T follicular helper cell (primary cell): Measurements from ENCODE around the gene CACNG1.
"Not testable (repeated sequence)": the region's sequence is repeated elsewhere in the genome, so short reads cannot be mapped to it uniquely, and the experiment has no call there.

Source experiments
- DNase-seq: peaks from one replicate; pipeline ENCODE4 v3.0.0-alpha.2; 2020; ENCODE audit warnings: low read depth

Gene CACNG1

DNA sequence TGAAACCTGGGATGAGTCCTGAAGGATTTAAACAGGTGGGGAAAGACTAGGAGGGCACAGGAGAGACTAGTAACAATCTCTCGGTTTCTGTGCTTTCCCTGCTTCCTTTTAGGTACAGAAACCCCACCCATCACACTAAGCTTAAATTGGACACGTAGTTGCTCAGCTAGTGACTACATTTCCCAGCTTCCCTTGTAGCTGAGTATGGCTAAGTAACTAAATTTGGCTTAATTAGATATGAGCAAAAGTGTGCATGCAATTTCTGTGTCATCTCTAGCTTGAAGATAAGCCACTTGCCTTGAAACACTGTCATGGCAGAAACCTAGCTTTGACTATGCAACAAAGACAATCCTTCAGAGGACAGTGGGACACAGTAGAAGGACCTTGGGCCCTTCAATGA, 36.5 kb downstream of the CACNG1 start:
- DNase-seq: no peak

DNA sequence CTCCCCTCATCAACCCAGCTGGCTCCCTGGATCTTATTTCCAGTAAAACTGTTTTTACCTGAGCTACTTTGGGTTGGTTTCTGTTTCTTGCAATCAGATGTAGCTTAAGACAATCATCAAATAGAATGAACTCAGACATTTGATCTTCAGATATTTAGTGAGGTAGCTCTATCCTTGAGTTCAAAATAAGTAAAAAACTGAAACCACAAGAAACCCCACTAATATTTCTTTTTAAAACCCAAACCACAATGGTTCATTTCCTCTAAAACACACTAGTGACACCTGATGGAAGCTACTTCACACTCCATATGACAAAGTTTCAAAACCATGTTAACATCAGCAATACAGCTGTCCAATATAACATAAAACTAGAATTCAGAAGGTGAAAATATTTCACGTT, 37.8 kb downstream of the CACNG1 start:
- DNase-seq: no peak

DNA sequence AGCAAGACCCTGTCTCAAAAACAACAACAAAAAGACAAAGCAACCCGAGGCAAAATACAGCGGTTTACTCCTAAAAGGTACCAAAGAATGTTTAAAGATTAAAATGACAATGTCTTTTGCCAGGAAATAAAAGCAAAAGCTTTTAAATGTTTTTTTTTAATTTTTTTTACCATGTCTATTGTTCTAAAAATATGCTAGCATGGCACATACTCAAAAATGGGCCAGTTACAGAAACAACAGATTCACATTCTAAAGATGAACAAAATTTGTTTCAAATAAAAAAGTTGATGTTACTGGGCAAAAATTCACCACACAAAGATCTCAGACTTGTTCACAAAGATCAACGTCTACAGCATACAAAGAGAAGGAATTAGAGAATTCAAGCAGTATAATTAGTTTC, 41.1 kb downstream of the CACNG1 start:
- no peak for DNase-seq

DNA sequence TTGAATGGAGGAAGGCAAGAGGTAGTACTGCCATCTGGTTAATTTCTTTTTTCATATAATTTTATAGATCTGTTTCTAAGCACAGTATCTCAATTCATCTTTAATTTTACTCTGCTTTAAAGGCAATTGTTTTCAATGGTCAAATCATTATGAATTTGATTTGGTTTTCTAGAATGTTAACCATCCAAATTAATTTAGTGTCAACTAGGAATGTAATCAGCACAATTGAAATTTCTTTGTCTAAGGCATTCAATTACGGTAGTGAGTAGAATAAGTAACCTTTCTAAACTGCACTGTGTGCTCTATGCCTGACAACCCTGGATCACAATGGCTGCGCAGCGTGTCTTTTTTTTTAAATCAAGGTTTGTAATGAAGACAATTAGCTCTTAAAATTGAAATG, 44.3 kb downstream of the CACNG1 start:
- no peak for DNase-seq

DNA sequence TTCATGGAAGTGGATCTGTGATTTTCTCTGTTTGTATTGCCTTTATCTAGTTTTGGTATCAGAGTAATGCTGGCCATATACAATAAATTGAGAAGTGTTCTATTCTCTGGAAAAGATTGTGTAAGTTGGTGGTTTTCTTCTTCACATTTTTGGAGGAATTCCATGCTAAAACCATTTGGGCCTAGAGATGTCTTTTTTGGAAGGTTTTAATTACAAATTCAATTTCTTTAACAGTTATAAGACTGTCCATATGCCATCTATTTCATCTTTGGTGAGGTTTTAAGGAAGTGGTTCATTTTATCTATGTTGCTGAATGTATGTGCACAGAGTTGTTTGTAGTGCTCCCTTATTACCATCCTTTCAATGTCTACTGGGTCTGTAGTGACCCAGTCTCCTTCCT, 46.0 kb downstream of the CACNG1 start:
- DNase-seq: no peak

DNA sequence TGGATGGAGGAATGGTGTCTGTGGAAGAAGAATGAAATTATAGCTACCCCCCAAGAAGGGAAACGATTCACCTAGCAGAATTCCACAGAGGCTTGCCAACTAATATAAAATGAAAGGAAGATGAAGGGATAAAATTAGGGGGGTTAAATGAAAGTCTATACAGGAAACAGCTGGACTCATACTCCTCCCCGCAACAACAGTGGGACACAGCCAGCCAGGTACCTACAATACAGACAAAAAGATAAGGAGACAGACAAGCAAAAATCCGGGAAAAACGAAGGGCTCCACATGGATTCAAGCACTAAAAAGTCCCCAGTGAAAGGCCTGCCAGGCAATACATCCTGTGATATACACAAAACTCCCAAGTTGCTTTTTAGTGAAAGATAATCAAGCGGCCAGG, 47.9 kb downstream of the CACNG1 start:
- DNase-seq: no peak

DNA sequence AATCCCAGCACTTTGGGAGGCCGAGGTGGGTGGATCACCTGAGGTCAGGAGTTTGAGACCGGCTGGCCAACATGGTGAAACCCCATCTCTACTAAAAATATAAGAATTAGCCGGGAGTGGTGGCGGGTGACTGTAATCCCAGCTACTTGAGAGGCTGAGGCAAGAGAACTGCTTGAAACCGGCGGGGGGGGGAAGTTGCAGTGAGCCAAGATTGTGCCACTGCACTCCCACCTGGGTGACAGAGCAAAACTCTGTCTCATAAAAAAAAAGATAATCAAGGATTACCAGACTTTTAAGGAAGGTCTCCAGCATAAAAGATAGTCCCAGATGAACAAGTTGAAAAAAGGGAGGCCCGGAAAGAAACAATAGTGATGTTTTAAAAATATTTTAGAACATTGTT, 48.4 kb downstream of the CACNG1 start:
- DNase-seq: not testable (repeated sequence)

DNA sequence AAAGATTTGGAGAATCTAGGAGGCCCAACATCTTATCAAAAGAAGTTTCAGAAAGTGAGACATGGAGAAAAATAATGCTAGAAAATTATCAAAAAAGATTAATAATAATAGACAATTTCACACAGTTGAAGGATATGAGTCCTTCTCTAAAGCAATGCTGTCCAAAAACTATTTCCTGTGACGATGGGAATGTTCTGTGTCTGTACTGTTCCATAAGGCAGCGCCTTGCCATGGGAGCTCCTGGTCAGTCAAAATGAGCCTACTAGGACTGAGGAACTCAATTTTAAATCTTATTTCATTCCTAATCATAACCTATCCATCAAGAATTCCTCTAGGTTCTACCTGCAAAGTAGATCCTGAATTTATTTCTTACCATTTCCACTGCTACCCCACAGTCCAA, 49.0 kb downstream of the CACNG1 start:
- no peak for DNase-seq

DNA sequence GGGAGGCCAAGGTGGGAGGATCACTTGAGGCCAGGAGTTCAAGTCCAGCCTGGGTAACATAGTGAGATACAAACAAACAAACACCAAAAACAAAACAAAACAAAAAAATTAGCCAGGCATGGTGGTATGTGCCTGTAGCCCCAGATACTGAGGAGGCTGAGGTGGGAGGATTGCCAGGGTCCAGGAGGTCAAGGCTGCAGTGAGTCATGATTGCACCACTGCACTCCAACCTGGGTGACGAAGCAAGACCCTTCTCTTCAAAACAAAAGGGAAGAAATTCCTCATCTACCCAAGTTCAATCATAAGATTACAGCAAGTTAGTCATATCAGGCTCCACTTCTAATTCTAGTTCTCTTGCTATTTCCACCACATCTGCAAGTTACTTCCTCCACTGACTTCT, 50.9 kb downstream of the CACNG1 start:
- DNase-seq: not testable (repeated sequence)

DNA sequence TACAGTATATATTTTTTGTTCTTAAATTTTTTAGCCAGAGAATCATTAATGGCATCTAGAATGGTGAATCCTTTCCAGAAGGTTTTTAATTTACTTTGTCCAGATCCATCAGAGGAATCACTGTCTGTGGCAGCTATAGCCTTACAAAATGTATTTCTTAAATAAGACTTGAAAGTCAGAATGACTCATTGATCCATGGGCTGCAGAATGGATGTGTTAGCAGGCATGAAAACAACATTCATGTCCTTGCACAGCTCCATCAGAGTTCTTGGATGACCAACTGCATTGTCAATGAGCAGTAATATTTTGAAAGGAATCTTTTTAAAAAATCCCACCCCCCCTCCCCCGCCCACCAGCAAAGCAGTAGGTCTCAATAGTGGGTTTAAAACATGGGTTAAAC, 51.4 kb downstream of the CACNG1 start:
- no peak for DNase-seq

DNA sequence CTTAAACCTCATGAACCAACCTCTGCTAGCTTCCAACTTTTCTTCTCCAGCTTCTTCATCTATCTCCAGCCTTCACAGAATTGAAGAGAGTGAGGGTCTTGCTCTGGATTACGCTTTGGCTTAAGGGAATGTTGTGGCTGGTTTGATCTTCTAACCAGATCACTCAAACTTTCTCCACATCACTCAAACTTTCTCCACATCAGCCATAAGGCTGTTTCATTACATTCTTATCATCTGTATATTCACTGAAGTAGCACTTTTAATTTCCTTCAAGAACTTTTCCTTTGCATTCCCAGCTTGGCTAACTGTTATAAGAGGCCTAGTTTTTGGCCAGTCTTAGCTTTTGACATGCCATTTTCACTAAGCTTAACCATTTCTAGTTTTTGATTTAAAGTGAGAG, 52.3 kb downstream of the CACNG1 start:
- no peak for DNase-seq

DNA sequence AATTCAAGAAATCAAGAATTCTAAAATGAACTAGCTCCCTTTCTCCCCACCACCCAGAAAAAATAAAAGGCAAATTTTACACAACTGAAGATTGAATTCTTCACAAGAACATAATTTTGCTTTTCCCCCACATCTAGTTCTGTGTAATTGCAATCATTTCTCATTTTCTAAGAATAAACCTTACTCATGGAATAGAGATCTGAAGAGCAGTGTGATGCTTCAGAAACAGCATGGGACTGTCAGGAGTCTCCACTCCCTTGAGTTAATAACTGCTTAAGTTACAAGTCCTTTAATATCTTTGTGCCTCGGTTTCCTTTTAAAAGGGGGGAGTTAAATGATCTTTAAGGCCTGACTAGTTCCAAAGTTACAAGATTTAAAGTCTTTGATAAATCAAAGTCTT, 53.7 kb downstream of the CACNG1 start:
- DNase-seq: no peak

DNA sequence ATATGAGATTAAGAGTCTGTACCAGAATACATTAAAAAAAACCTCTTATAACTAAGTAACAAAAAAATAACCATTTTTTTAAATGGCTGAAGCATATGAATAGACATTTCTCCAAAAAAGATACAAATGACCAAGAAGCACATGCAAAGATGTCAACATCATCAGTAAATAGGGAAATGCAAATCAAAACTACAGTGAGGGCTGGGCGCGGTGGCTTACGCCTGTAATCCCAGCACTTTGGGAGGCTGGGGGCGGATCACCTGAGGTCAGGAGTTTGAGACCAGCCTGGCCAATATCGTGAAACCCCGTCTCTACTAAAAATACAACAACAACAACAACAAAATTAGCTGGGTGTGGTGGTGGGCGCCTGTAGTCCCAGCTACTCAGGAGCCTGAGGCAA, 60.3 kb downstream of the CACNG1 start:
- not testable (repeated sequence) for DNase-seq

DNA sequence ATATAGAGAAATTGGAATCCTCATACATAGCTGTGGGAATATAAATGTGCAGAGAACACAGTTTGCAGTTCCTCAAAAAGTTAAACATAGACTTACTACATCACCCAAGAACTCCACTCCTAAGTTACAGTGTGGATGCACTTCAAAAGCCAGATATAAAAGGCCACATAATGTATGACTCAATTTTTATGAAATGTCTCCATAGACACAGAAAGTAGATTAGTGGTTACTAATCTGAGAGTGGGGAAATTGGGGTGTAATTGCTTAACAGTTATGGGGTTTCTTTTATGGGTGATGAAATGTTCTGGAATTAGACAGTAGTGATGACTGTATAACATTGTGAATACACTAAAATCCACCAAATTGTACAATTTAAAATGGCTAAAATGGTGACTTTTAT, 60.9 kb downstream of the CACNG1 start:
- DNase-seq: no peak
